Vagina (tissue), 2 donors: ENCODE data around the gene TBX10. TPM values are rescaled to one million over a fixed set of nuclear protein-coding genes. Genes with fewer than 3 reads are reported as not detected.

ENCODE experiments used
- DNase-seq, 2 donors: peaks; one replicate each; pipeline ENCODE4 v3.0.0-alpha.2; 2017; ENCODE audit errors: extremely low spot score in 2 of 2
- H3K27ac ChIP-seq: fragments of 200-600 bp; sonication (generic); one replicate; pipeline ENCODE4 v1.5.1; 2019
- H3K27me3 ChIP-seq: fragments of 200-600 bp; sonication (generic); one replicate; pipeline ENCODE4 v1.5.1; 2019
- H3K36me3 ChIP-seq, 2 donors: fragments of 200-600 bp; sonication (generic); one replicate each; pipeline ENCODE4 v1.5.1; 2017 to 2019
- H3K4me1 ChIP-seq: fragments of 200-600 bp; sonication (generic); one replicate; pipeline ENCODE4 v1.5.1; 2019
- H3K4me3 ChIP-seq, 2 donors: fragments of 200-600 bp; sonication (generic); 1 replicate in 1 of 2; 2 replicates in 1 of 2; pipeline ENCODE4 v1.5.1; 2016 to 2019
- H3K9me3 ChIP-seq: fragments of 200-600 bp; sonication (generic); one replicate; pipeline ENCODE4 v1.5.1; 2019
- POLR2A ChIP-seq, 2 donors: fragments of 450-650 bp; IDR thresholded peaks; one replicate each; pipeline ENCODE4 v1.6.1; 2017; ENCODE audit warnings: antibody characterized with exemption in 2 of 2, mild to moderate bottlenecking in 2 of 2, moderate library complexity in 2 of 2
- POLR2AphosphoS5 ChIP-seq, 2 donors: sonication (generic); formaldehyde crosslinking; IDR thresholded peaks; one replicate each; pipeline ENCODE4 v1.9.0; 2017; ENCODE audit warnings: antibody characterized with exemption in 2 of 2, mild to moderate bottlenecking in 2 of 2, low read depth in 1 of 2; ENCODE audit not compliant: insufficient read depth in 1 of 2
- intact Hi-C: fragments of 100-400 bp; cut with DNase I; formaldehyde crosslinking; loops from one replicate; pipeline ENCODE4 v1.15.1; 2023
- total RNA-seq: library from RNA; depleted of rRNA; stranded (reverse); fragments of >200 nt; gene quantifications from one replicate; pipeline ENCODE4 v1.2.3, GENCODE V29; 2016
- TF ChIP-seq, protein P1 (sequence below), 3 experiments: fragments of 450-650 bp in 2 of 3; fragments of 200-600 bp in 1 of 3; sonication (generic) in 1 of 3; IDR thresholded peaks; one replicate each; pipeline ENCODE4 v1.5.1; 2017 to 2019; ENCODE audit warnings: antibody characterized with exemption in 3 of 3, mild to moderate bottlenecking in 2 of 3, moderate library complexity in 2 of 3

TBX10 gene
- total RNA-seq, 1 donor from 2014 or later: not detected

DNA sequence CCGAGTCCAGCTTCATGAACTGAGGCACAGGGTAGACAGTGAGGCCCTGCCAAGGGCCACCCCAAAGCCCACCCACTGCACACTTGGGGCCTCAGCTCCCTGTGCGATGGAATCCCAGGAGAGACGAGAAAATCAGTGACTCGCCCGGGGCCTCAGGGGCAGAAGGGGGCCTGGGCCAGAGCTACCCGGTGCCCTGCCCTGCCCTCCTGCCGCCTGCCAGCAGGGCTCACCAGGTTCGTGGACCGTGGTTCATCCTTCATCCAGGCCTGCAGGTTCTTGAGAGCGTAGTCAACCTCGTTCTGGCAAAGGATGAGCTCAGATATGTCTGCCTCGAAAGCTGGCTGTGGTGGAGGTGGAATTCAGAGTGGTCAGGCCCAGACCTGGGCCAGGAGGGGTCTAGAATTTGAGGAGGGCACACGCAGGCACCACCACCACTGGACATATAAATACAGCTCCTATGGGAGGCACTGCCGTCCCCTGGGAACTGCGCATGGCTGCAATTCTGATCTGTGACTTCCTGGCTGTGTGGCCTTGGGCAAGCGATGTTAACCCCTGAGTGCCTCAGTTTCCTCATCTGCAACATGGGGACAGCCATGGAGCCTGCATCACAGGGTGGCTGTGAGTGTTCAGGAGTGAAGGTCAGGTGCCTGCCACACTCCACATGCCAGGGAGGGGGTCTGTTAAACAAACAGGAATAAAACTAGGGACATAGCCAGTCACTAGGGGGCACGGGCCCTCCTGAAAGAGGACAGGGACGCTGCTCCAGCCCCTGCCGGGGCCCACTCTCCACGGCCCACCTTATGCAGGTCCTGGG lies 27.3 kb upstream of the TBX10 start:
- intact Hi-C loops: no loop called here
- TF ChIP-seq, protein P1, sequence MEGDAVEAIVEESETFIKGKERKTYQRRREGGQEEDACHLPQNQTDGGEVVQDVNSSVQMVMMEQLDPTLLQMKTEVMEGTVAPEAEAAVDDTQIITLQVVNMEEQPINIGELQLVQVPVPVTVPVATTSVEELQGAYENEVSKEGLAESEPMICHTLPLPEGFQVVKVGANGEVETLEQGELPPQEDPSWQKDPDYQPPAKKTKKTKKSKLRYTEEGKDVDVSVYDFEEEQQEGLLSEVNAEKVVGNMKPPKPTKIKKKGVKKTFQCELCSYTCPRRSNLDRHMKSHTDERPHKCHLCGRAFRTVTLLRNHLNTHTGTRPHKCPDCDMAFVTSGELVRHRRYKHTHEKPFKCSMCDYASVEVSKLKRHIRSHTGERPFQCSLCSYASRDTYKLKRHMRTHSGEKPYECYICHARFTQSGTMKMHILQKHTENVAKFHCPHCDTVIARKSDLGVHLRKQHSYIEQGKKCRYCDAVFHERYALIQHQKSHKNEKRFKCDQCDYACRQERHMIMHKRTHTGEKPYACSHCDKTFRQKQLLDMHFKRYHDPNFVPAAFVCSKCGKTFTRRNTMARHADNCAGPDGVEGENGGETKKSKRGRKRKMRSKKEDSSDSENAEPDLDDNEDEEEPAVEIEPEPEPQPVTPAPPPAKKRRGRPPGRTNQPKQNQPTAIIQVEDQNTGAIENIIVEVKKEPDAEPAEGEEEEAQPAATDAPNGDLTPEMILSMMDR (IDR thresholded peaks at IDR 0.05): no peak
- no peak for TF ChIP-seq POLR2A (IDR thresholded peaks at IDR 0.05)
- no peak for TF ChIP-seq POLR2AphosphoS5 (IDR thresholded peaks at IDR 0.05; ENCODE audit: insufficient read depth in 1 of 2, low read depth in 1 of 2)
- H3K4me3 ChIP-seq: no peak overlapping the region
- H3K36me3 ChIP-seq: no peaks in the 10 kb centered on the region
- H3K9me3 ChIP-seq: no peaks in the 10 kb centered on the region
- no peak overlapping the region for H3K27ac ChIP-seq
- H3K4me1 ChIP-seq: no peaks in the 10 kb centered on the region
- no peak for DNase-seq
- no peaks in the 10 kb centered on the region for H3K27me3 ChIP-seq

DNA sequence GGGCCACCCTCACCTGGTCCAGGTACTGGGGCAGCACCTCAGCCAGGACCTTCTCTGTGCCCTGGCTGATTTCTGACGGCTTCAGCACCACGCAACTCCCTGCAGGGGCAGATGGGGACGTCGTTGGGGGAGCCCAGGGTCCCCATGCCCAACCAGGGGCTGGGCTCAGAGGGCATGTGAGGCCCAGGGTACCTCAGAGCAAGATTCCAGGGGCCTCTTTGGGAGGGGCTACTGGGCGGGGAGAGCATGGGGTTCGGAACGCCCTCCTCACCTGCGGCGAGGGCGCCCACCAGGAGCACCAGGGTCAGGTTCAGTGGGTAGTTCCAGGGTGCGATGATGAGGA lies 26.7 kb upstream of the TBX10 start:
- DNase-seq: peak in 1 of 2 donors; percentile 71
- H3K27ac ChIP-seq: no peak overlapping the region
- TF ChIP-seq POLR2A (IDR thresholded peaks at IDR 0.05) (no peak), POLR2AphosphoS5 (IDR thresholded peaks at IDR 0.05; ENCODE audit: insufficient read depth in 1 of 2, low read depth in 1 of 2) (no peak)
- TF ChIP-seq, protein P1 (IDR thresholded peaks at IDR 0.05): no peak
- H3K4me3 ChIP-seq: no peak overlapping the region
- H3K36me3 ChIP-seq: no peaks in the 10 kb centered on the region
- H3K27me3 ChIP-seq: no peaks in the 10 kb centered on the region
- intact Hi-C loops: no loop called here
- H3K9me3 ChIP-seq: no peaks in the 10 kb centered on the region
- H3K4me1 ChIP-seq: no peaks in the 10 kb centered on the region

DNA sequence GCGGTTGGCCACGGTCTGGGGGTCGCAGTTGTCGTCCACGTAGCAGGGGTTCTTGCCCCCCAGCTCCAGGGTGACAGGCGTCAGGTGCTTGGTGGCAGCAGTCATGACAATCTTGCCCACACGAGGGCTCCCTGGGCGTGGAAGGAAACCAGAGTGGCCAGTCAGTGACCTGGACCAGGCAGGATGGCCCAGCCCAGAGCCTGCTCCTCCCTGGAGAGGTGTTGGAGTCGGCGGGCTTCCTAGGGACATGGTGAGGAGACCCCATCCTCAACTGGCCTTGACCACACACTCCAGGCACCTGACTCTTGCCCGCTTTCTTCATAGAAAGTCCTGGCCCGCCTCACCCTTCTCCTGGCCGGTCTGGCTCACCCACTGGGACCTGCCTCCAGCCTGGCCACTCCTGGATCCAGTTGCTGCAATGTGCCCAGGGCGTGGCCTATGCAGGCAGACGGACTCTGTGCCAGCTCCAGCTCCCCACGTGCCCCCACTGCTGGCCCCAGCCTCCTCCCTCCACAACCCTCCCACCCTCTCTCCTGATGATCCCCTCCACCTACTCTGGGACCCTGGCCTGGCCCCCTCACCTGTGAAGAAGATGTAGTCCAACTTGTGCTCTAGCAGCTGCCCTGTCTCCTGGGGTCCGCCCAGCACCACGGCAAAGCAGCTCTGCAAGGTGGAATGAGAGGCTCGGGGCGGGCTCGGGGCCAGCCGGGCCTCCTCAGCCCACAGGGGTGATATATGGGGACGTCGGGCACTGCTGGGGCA lies 26.2 kb upstream of the TBX10 start:
- Histone ChIP-seq H3K27me3 (no peaks in the 10 kb centered on the region), H3K4me1 (no peaks in the 10 kb centered on the region), H3K9me3 (no peaks in the 10 kb centered on the region), H3K4me3 (no peak overlapping the region), H3K36me3 (no peaks in the 10 kb centered on the region), H3K27ac (no peak overlapping the region)
- intact Hi-C loops: no loop called here
- peak in 1 of 2 donors; percentile 71 for DNase-seq
- no peak for TF ChIP-seq POLR2A (IDR thresholded peaks at IDR 0.05)
- no peak for TF ChIP-seq POLR2AphosphoS5 (IDR thresholded peaks at IDR 0.05; ENCODE audit: insufficient read depth in 1 of 2, low read depth in 1 of 2)
- TF ChIP-seq, protein P1 (IDR thresholded peaks at IDR 0.05): no peak

DNA sequence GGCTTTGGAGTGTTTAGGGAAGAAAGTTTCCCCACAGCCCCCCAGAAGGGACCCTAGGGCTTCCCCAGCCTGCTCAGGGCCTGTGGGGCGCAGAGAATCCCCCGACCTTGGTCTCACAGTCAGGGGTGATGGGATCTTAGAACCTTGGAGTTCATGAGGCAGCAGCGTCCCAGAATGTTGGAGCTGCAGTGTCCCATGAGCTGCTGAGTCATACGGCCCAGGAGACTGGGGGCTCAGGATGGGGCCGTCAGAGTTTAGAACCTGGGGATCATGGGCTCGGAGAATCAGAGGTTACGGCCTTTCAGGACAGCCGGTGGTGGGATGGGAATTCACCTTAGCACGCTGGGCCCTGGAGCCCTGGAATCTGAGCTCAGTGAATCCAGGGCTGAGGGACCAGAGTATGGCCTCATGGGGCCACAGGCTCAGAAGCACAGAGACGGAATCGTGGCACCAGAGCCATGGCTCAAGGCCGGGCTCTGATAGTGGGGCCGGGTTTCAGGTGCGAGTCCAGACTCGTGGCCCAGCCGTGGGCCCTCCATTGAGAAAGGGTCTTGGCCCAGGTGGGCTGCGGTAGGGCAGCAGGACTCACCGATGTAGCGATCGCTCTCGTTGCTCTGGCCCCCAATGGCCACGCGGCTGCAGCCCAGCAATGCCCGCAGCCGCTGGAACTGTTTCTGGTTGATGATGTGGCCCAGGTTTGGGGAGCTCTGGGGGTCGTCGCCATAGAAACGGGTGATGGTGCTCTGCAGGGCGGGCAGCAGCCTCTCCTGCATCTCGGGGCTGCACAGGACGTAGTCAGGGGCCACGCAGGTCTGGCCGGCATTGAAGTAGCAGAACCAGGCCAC lies 25.4 kb upstream of the TBX10 start:
- Histone ChIP-seq H3K36me3 (no peaks in the 10 kb centered on the region), H3K4me1 (no peaks in the 10 kb centered on the region), H3K9me3 (no peaks in the 10 kb centered on the region), H3K27ac (no peak overlapping the region), H3K4me3 (no peak overlapping the region), H3K27me3 (no peaks in the 10 kb centered on the region)
- intact Hi-C loops: no loop called here
- TF ChIP-seq POLR2A (IDR thresholded peaks at IDR 0.05) (no peak), POLR2AphosphoS5 (IDR thresholded peaks at IDR 0.05; ENCODE audit: insufficient read depth in 1 of 2, low read depth in 1 of 2) (no peak)
- TF ChIP-seq, protein P1 (IDR thresholded peaks at IDR 0.05): no peak
- no peak for DNase-seq
